H7 (cell line): Measurements from ENCODE around the gene MYO9A. TPM values are rescaled to one million over a fixed set of nuclear protein-coding genes. Genes with fewer than 3 reads are reported as not detected.

Experiments used
- DNase-seq: peaks from one replicate; pipeline ENCODE4 v3.0.0; 2012
- H3K27me3 ChIP-seq: 2 replicates; pipeline ENCODE4 v1.6.0; 2011; ENCODE audit warnings: mild to moderate bottlenecking, low read length; ENCODE audit not compliant: control insufficient read depth, insufficient read depth
- H3K36me3 ChIP-seq: replicated peaks from 2 replicates; pipeline ENCODE4 v1.5.1; 2011; ENCODE audit warnings: low read length; ENCODE audit not compliant: control insufficient read depth, insufficient read depth
- H3K4me3 ChIP-seq: 2 replicates; pipeline ENCODE4 v1.5.1; 2011; ENCODE audit warnings: low read depth, mild to moderate bottlenecking, control low read depth, low read length, moderate library complexity; ENCODE audit not compliant: insufficient read depth
- total RNA-seq: library from RNA; depleted of rRNA; stranded (reverse); fragments of >200 nt; shearing (Covaris generic); gene quantifications from 2 replicates; pipeline ENCODE4 v1.2.3, GENCODE V29; 2014

Gene MYO9A
- total RNA-seq, 1 experiment from 2014 or later: 7.8 TPM

DNA sequence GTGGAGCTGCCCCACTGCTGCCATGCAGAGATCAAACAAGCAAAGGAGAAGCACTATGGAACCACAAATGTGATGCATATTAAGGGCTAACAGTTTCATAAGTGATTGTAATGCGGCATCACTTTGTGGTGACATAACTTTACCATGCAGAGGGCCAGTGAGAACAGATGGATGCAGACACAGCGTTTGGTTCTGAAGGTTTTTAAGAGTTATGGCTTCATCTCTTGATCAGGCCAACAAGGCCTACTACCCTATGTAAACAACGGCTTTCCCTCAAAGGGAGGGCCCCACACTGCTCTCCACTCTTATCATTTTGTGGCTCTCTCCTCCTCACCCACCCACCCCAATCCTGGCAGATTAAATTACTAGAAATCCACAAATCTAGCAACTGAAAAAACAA lies 294.1 kb downstream of the MYO9A start:
- H3K36me3 ChIP-seq: no peaks in the 10 kb centered on the region; the same call in 1 of the 2 replicates

DNA sequence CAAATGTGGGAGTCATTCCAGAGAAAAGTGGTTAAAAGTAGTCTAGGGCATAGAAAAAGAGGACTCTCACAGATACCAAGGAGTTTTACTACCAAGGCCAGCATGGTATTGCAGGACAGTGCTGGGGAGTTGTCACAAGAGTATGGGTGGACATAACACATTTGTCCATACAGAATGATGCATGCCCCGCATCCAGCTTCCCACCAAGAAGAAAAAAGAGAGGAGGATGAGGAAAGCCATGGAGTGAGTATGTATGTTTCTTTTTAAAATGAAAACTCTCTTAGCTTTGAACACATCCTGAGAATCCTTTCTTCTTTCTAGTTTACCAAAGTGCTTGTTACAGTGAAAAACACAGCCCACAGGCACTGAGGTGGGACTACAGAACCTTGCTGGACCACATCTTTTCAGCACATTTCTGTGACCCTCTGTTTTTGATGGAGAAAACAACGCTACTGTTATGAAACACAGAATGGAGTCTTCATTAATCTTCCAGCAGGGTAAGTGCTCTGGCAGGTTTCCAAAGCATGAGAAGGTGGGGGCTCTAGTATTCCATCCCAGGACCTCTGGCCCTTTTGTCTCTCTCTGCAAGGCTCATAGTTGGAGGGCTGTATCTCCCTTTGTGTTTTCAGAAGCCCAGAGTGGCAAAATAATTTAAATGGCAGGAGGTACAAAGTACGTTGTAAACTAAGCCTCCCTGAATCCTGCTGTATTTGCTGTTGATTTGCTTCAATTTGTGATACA lies 294.9 kb downstream of the MYO9A start:
- no peak for DNase-seq
- Histone ChIP-seq H3K36me3 (no peaks in the 10 kb centered on the region; the same call in 1 of the 2 replicates), H3K4me3 (no peak overlapping the region), H3K27me3 (no peaks in the 10 kb centered on the region)

More for the DNA sequence above, 294.1 kb downstream of the MYO9A start:
- no peak for DNase-seq
- Histone ChIP-seq H3K27me3 (no peaks in the 10 kb centered on the region), H3K4me3 (no peak overlapping the region)

DNA sequence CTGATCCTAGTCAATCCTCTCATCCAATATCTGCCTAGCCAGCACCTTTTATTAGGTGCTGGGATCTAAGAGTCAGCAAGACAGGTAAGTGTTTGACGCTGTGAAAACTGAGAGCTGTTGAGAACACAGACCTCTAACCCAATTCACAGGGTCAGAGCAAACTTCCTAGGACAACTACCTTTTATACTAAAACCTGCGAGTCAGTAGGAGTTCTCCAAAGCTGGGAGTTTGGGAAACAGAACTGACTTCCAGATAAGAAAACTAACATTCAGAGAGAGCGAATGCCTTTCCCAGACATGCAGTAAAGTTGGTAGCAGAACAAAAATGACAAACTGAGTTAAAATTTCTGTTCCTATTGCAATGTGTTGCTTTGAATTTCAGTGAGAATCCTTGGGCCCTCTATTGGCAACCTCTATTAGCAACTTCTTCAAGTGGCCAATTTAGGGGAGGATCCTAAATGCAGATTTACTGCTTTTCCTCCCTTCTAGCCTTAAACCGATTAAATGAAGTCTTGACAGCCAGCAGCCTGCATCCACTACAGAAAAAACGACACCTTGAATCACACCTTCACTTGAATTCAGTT lies 296.3 kb downstream of the MYO9A start:
- Histone ChIP-seq H3K4me3 (no peak overlapping the region), H3K36me3 (no peaks in the 10 kb centered on the region), H3K27me3 (no peaks in the 10 kb centered on the region)
- no peak for DNase-seq

DNA sequence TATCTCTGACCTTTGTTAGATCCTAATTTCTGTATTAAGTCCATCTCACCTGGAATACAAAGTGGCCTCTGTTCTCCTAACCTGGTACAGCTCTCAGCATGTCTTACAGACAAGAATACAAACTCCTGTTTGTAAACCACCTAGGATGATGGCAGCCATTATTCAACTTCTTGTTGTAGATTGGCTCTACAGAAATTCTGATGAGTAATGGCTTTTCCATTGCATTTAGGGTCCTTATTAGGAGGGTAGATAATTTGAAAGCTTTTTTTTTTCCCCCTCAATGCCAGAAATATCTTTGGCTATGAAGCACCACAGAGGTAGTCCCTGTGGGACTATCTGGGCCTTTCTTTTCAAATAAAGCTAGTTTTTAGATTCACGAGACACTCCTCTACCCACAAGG lies 297.8 kb downstream of the MYO9A start:
- DNase-seq: no peak
- no peaks in the 10 kb centered on the region for H3K27me3 ChIP-seq
- H3K4me3 ChIP-seq: no peak overlapping the region
- H3K36me3 ChIP-seq: no peaks in the 10 kb centered on the region

DNA sequence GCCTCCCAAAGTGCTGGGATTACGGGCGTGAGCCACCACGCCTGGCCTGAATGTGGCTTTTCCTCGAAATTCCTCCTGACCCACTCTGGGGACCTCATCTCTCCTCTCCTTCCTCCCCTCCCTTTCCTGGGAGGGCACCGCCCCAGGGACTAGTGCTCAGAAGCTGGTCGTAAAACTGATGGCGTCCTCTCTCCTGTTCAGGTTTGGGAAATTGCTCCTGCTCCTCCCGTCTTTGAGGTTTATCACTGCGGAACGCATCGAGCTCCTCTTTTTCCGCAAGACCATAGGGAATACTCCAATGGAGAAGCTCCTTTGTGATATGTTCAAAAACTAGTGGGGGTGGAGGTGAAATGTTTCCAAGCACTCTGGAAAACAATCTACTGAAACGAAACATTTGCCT lies 300.6 kb downstream of the MYO9A start:
- no peaks in the 10 kb centered on the region for H3K36me3 ChIP-seq
- no peaks in the 10 kb centered on the region for H3K27me3 ChIP-seq
- no peak for DNase-seq
- H3K4me3 ChIP-seq: no peak overlapping the region

DNA sequence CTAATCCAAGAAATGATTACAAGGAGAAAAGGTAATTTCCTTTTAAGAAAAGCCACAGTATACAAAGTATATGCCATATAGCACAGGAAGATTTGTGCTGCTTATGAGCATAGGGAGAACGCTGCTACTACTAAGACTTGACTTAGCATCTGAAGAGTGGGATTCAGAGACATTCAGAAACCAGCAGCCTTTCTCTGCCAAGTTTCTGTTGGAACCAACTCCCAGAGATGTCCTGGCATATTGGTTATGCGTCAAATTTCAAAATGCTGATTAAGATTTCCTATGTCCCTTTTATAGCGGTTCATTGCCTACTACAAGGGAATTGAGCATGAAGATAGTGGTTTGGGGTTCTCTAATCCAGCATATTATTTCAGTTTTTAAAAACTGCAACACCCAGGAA lies 302.6 kb downstream of the MYO9A start:
- Histone ChIP-seq H3K4me3 (no peak overlapping the region), H3K36me3 (no peaks in the 10 kb centered on the region), H3K27me3 (no peaks in the 10 kb centered on the region)
- no peak for DNase-seq

DNA sequence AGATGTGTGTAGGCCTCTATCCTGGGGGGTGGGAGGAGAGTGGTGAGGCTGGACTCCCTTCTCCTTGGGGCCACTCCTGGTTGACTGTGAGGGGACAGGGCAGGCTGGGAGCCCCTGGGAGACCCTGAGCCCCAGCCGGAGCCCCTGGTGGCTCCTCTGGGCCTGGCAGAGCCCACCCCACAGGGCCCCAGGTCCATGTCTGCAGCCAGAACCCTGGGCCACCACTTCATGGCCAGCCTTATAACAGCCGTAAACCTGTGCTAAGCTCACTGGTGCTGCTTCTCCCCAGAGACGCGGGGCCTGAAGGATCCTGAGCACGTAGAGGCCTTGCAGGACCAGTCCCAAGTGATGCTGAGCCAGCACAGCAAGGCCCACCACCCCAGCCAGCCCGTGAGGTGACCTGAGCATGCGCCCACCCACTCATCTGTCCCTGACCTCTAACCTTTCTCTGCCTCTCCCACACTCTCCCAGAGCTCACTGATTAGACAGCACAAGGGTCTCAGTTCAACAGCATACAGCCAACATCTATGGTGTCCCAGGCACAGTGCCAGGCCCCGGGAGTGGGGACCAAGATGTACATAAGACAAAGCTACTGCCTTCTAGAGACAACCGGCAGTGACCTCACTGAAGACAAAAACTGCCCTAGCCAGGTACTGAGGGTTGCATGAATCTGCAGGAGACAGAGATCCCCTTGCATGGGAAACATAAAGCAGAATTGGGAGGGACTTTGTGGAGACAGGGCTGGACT lies 304.1 kb downstream of the MYO9A start:
- Histone ChIP-seq H3K4me3 (no peak overlapping the region), H3K27me3 (no peaks in the 10 kb centered on the region), H3K36me3 (no peaks in the 10 kb centered on the region)
- DNase-seq: no peak

DNA sequence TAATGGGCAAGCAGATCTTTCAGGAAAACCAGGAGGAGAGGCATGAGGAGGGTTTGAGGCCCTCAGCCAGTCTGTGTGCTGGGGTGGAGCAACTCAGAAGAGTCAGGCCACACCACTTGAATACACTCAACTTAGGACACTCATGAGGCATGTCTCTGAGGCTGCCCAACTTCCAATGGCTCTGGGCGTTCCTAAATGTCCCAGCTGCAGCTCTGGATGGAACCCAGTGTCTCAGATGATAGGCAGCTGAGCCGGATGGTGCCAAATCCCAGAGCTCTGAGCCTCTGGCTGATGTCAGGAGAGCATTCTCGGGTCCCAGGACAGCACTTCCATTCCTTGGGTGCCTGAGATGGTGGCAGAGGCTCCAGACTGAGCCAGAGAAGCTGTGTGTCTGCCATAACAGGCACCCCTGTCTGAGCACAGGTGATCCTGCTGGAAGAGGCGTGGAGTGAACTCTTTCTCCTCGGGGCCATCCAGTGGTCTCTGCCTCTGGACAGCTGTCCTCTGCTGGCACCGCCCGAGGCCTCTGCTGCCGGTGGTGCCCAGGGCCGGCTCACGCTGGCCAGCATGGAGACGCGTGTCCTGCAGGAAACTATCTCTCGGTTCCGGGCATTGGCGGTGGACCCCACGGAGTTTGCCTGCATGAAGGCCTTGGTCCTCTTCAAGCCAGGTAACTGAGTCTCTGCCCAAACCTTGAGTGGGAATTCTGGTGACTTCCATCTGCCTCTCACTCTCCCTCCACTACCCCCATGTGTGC lies 304.8 kb downstream of the MYO9A start:
- no peaks in the 10 kb centered on the region; the same call in 1 of the 2 replicates for H3K27me3 ChIP-seq
- no peak overlapping the region for H3K4me3 ChIP-seq
- H3K36me3 ChIP-seq: no peaks in the 10 kb centered on the region
- DNase-seq: peak; percentile 39

DNA sequence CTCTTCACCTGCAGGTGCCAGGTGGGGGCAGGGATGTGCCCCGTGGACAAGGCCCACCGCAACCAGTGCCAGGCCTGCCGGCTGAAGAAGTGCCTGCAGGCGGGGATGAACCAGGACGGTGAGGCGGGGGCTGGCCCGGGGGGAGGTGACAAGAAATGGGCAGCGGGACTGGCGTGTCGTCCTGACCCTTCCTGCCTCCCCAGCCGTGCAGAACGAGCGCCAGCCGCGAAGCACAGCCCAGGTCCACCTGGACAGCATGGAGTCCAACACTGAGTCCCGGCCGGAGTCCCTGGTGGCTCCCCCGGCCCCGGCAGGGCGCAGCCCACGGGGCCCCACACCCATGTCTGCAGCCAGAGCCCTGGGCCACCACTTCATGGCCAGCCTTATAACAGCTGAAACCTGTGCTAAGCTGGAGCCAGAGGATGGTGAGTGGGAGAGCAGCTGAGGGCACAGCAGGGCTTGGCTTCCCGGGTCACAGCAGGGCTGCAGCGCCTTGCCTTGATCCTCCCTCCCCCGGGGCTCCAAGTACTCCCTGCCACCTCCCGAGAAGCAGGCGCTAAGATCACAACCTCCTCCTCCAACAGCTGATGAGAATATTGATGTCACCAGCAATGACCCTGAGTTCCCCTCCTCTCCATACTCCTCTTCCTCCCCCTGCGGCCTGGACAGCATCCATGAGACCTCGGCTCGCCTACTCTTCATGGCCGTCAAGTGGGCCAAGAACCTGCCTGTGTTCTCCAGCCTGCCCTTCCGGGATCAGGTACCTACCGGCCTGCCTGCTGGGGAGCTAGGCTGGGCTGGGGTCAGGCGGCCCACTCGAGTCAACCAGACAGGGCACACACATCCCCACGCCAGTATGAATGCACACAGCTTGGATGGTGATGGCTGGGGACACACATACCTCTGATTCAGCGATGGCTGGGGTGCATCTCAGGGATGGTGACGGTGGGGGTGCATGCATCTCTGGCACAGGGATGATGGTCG lies 305.9 kb downstream of the MYO9A start:
- no peaks in the 10 kb centered on the region for H3K36me3 ChIP-seq
- H3K27me3 ChIP-seq: no peaks in the 10 kb centered on the region; the same call in 1 of the 2 replicates
- peak; percentile 40 for DNase-seq
- no peak overlapping the region for H3K4me3 ChIP-seq

DNA sequence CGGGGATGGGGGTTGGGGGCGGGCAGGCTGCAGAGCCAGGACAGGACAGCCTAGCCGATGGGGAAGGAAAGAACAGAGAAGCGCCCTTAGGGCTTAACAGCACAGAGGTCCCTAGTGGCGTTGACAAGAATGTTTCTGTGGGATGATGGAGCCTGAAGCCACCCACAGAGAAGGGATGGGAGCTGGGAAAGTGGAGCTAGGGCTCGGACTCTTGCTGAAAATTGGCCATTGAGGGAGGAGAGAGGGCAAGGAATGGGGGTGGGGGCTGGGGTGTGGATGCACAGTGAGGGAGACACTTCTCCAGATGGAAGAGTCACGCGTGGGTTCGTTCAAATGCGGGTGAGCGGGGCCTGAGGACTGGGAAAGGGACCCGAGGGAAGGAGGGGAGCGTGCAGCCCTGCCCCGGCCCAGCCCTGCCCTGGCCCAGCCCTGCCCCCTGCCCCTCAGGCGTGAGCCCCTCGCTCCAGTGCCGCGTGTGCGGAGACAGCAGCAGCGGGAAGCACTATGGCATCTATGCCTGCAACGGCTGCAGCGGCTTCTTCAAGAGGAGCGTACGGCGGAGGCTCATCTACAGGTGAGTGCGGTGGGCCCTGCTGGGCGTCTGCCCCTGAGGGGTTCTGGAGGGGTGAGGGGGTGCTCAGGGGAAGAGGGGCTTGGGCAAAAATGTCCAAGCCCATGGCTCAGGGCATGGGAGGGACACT lies 306.8 kb downstream of the MYO9A start:
- peak; percentile 69 for DNase-seq
- Histone ChIP-seq H3K4me3 (no peak overlapping the region), H3K36me3 (no peaks in the 10 kb centered on the region), H3K27me3 (no peaks in the 10 kb centered on the region; the same call in 1 of the 2 replicates)

DNA sequence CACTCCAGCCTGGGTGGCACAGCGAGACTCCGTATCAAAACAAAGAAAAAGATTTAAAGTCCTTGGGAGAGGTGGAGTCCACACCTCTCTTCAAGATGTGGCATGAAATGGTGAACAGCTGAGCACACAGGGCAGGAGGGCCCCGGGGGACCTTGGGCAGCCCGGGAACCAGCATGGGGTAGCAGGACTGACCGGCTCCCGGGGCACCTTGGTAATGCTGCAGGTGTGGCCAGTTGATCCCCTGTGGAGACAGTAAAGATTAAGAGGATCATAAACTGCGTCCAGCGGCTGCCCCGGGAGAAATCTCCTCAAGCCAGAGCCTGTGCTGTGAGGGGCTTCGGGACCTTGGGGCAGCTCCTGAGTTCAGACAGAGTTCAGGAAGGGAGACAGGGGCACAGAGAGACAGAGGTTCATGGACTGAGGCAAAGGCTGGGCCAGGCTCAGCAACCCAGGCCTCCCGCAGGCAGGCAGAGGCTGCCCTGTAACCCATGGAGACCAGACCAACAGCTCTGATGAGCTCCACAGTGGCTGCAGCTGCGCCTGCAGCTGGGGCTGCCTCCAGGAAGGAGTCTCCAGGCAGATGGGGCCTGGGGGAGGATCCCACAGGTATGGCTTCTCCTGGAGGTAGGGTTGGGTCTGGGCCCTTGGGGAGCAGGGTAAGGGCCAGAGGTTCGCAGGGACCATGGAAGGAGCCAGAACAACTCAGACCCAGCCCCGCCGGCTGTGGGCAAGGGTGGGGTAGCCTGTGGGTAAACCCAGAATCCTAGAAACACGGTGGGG lies 307.5 kb downstream of the MYO9A start, which contains the start of gene NR2E3:
NR2E3 (plus strand) TSS at position 299 of the 780 bp plus-strand sequence; CDS start at position 489, 190 bp downstream.
- Histone ChIP-seq H3K36me3 (no peaks in the 10 kb centered on the region), H3K4me3 (no peak within 1 kb of the TSS), H3K27me3 (no peaks in the 10 kb centered on the region; the same call in 1 of the 2 replicates)
- DNase-seq: no peak

DNA sequence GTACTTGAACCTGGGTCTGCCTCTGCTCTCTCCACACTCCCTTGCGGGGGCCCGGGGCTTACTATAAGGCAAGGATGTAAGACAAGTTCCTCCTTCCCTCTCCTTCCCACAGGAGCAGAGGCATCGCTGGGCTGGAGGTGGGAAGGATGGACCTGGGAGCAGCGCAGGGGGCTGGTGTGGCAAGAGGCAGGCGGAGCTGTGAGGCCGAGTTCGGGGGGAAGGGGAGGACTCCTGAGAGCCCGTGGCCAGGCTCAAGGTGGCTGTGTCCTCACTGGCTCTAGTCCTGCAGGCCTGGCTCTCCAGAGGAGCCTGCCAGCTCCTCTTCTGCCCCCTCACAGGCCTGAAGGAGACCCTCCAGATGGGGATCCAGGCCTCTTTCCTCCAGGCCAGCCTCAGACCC lies 308.6 kb downstream of the MYO9A start:
- Histone ChIP-seq H3K27me3 (no peaks in the 10 kb centered on the region; the same call in 1 of the 2 replicates), H3K4me3 (no peak overlapping the region), H3K36me3 (no peaks in the 10 kb centered on the region)
- DNase-seq: peak; percentile 46
